Dermis blood vessel endothelial cell (primary cell): ENCODE results near the gene CCDC120. TPM values are rescaled to one million over a fixed set of nuclear protein-coding genes. Genes with fewer than 3 reads are reported as not detected.

Source experiments
- DNase-seq: peaks from one replicate; pipeline ENCODE4 v3.0.0; 2010
- total RNA-seq: library from RNA; depleted of rRNA; stranded (reverse); fragments of >200 nt; gene quantifications from 2 replicates; pipeline ENCODE4 v1.2.3, GENCODE V29; 2014

The CCDC120 gene
- total RNA-seq, 1 donor from 2014 or later: 0.85 TPM

- no peak for DNase-seq
These were observed 43.4 kb downstream of the CCDC120 start for GRCh38 chrX:49102190-49102589.

GRCh38 chrX:49103637-49104036, 44.8 kb downstream of the CCDC120 start:
- no peak for DNase-seq

GRCh38 chrX:49106296-49106695, 47.5 kb downstream of the CCDC120 start:
- DNase-seq: no peak

- DNase-seq: peak; percentile 68
These were observed 48.1 kb downstream of the CCDC120 start for GRCh38 chrX:49106930-49107329.

GRCh38 chrX:49108641-49109040, 49.8 kb downstream of the CCDC120 start:
- DNase-seq: peak; percentile 56

GRCh38 chrX:49110417-49110816, 51.6 kb downstream of the CCDC120 start:
- no peak for DNase-seq

- no peak for DNase-seq
These were observed 53.0 kb downstream of the CCDC120 start for GRCh38 chrX:49111791-49112190.

GRCh38 chrX:49116076-49116475, 57.3 kb downstream of the CCDC120 start:
- DNase-seq: peak; percentile 53

GRCh38 chrX:49116716-49117115, 57.9 kb downstream of the CCDC120 start:
- no peak for DNase-seq

GRCh38 chrX:49117581-49117980, 58.8 kb downstream of the CCDC120 start:
- DNase-seq: no peak

Other genes starting within 250 kb of the CCDC120 start
- gene ERAS, start 232.5 kb upstream of the CCDC120 start, total RNA-seq: not detected in 2 replicates
- 0.17 and 0.42 TPM in 2 replicates for gene PCSK1N, start 223.4 kb upstream of the CCDC120 start, total RNA-seq
- gene TIMM17B, start 161.2 kb upstream of the CCDC120 start, total RNA-seq: 25.3 and 27.1 TPM in 2 replicates
- gene PQBP1, start 161.1 kb upstream of the CCDC120 start, total RNA-seq: 75.2 and 87.1 TPM in 2 replicates
- 13.6 and 16.7 TPM in 2 replicates for gene SLC35A2, start 147.4 kb upstream of the CCDC120 start, total RNA-seq
- 4.8 and 6.5 TPM in 2 replicates for gene PIM2, start 140.0 kb upstream of the CCDC120 start, total RNA-seq
- gene OTUD5, start 101.4 kb upstream of the CCDC120 start, total RNA-seq: 29.4 and 38.2 TPM in 2 replicates
- 0.34 and 0.79 TPM in 2 replicates for gene KCND1, start 87.2 kb upstream of the CCDC120 start, total RNA-seq
- gene GRIPAP1, start 56.7 kb upstream of the CCDC120 start, total RNA-seq: 29.7 and 30.8 TPM in 2 replicates
- 22.8 and 32.2 TPM in 2 replicates for gene TFE3, start 15.6 kb upstream of the CCDC120 start, total RNA-seq
- 2.7 and 5.5 TPM in 2 replicates for gene PRAF2, start 15.0 kb downstream of the CCDC120 start, total RNA-seq
- 26.2 and 27.9 TPM in 2 replicates for gene WDR45, start 20.9 kb downstream of the CCDC120 start, total RNA-seq
- gene GPKOW, start 64.7 kb downstream of the CCDC120 start, total RNA-seq: 24.5 and 27.2 TPM in 2 replicates
- gene MAGIX, start 103.8 kb downstream of the CCDC120 start, total RNA-seq: 0.68 and 0.84 TPM in 2 replicates
- gene PLP2, start 112.9 kb downstream of the CCDC120 start, total RNA-seq: 2.6 and 13.1 TPM in 2 replicates
- gene PRICKLE3, start 127.4 kb downstream of the CCDC120 start, total RNA-seq: 9.4 and 9.7 TPM in 2 replicates
- 0.14 and 0.34 TPM in 2 replicates for gene SYP, start 141.2 kb downstream of the CCDC120 start, total RNA-seq
- gene CACNA1F, start 174.3 kb downstream of the CCDC120 start, total RNA-seq: under 0.01 and 0.05 TPM in 2 replicates
- 9.7 and 12.2 TPM in 2 replicates for gene CCDC22, start 176.5 kb downstream of the CCDC120 start, total RNA-seq
- gene FOXP3, start 205.7 kb downstream of the CCDC120 start, total RNA-seq: 0.17 TPM in 1 of 2 replicates, not detected in the other
- gene PPP1R3F, start 210.8 kb downstream of the CCDC120 start, total RNA-seq: 1.8 and 3.7 TPM in 2 replicates
- gene GAGE10, start 244.6 kb downstream of the CCDC120 start, total RNA-seq: not detected in 2 replicates